Keratinocyte (primary cell): ENCODE measurements around the gene SIMC1.
"Not testable (repeated sequence)": the region's sequence is repeated elsewhere in the genome, so short reads cannot be mapped to it uniquely, and the experiment has no call there.

Source experiments
- CTCF ChIP-seq, 3 experiments: IDR thresholded peaks in 1 of 3; conservative IDR thresholded peaks in 1 of 3; optimal IDR thresholded peaks in 1 of 3; 2 replicates in 2 of 3; 3 replicates in 1 of 3; pipeline versions ENCODE3 to v1.5.1; 2011; ENCODE audit warnings: low read length in 3 of 3, mild to moderate bottlenecking in 3 of 3, moderate library complexity in 2 of 3, control low read depth in 1 of 3, inconsistent platforms in 1 of 3; ENCODE audit not compliant: insufficient read depth in 2 of 3; ENCODE audit errors: extremely low read depth in 1 of 3
- EZH2 ChIP-seq: IDR thresholded peaks from one replicate; pipeline ENCODE4 v1.6.1; 2012; ENCODE audit warnings: inconsistent platforms, mild to moderate bottlenecking, low read length, moderate library complexity

- not testable (repeated sequence) for TF ChIP-seq CTCF (optimal IDR thresholded peaks at IDR 0.05 in 1 of 3, IDR thresholded peaks at IDR 0.05 in 1 of 3, conservative IDR thresholded peaks at IDR 0.05 in 1 of 3; ENCODE audit: extremely low read depth in 1 of 3, insufficient read depth in 2 of 3, low read length in 3 of 3); EZH2
Observed at GRCh38 chr5:176245074-176245473, 6.8 kb downstream of the SIMC1 start.
